CD4-positive, alpha-beta memory T cell (primary cell): ENCODE measurements around the gene TMEM25. TPM values are rescaled to one million over a fixed set of nuclear protein-coding genes. Genes with fewer than 3 reads are reported as not detected.

Experiments used
- CTCF ChIA-PET: fragments of 350-600 bp; sonication (Branson Sonifier 250); formaldehyde crosslinking; loops from one replicate; lab custom pipeline; 2021; ENCODE audit warnings: inconsistent platforms; ENCODE audit not compliant: partially characterized antibody; lab: Charles Lee
- POLR2A ChIA-PET: fragments of 350-600 bp; sonication (Branson Sonifier 250); formaldehyde crosslinking; loops from one replicate; lab custom pipeline; 2021; ENCODE audit not compliant: partially characterized antibody; lab: Charles Lee
- DNase-seq, 5 donors: peaks; one replicate each; pipeline versions ENCODE4 v3.0.0 to v3.0.0-alpha.2; 2020 to 2022; ENCODE audit warnings: mixed read lengths in 1 of 5
- H3K27ac ChIP-seq: one replicate; pipeline ENCODE4 v1.7.0; 2013; ENCODE audit warnings: low read depth, low read length
- H3K27me3 ChIP-seq: 2 replicates; pipeline ENCODE4 v1.7.0; 2013; ENCODE audit warnings: mild to moderate bottlenecking, low read length, moderate library complexity; ENCODE audit not compliant: insufficient read depth
- H3K36me3 ChIP-seq: 2 replicates; pipeline ENCODE4 v1.7.0; 2013; ENCODE audit warnings: mild to moderate bottlenecking, low read length, moderate library complexity; ENCODE audit not compliant: insufficient read depth
- H3K4me1 ChIP-seq: 2 replicates; pipeline ENCODE4 v1.7.0; 2013; ENCODE audit warnings: mild to moderate bottlenecking, low read length, moderate library complexity; ENCODE audit not compliant: insufficient read depth
- H3K4me3 ChIP-seq, 2 donors: one replicate each; pipeline ENCODE4 v1.7.0; 2013; ENCODE audit warnings: low read length in 2 of 2, mild to moderate bottlenecking in 1 of 2
- H3K9me3 ChIP-seq, 2 donors: one replicate each; pipeline ENCODE4 v1.7.0; 2013; ENCODE audit warnings: low read length in 2 of 2, control low read depth in 1 of 2; ENCODE audit not compliant: control insufficient read depth in 1 of 2
- H3K27ac Mint-ChIP-seq, 7 donors: one replicate each; pipeline ENCODE4 v1.8.0; 2020 to 2021; ENCODE audit warnings: mixed read lengths in 7 of 7, mild to moderate bottlenecking in 6 of 7, inconsistent platforms in 3 of 7, moderate library complexity in 3 of 7
- H3K27me3 Mint-ChIP-seq, 2 donors: one replicate each; pipeline ENCODE4 v1.8.0; 2020 to 2021; ENCODE audit warnings: mixed read lengths in 2 of 2
- H3K36me3 Mint-ChIP-seq, 2 donors: one replicate each; pipeline ENCODE4 v1.8.0; 2020 to 2021; ENCODE audit warnings: mixed read lengths in 2 of 2, inconsistent platforms in 1 of 2, mild to moderate bottlenecking in 1 of 2
- H3K4me1 Mint-ChIP-seq, 4 donors: one replicate each; pipeline ENCODE4 v1.8.0; 2020 to 2021; ENCODE audit warnings: mixed read lengths in 4 of 4, mild to moderate bottlenecking in 1 of 4
- H3K4me3 Mint-ChIP-seq, 8 donors: one replicate each; pipeline ENCODE4 v1.8.0; 2020 to 2021; ENCODE audit warnings: mixed read lengths in 8 of 8, mild to moderate bottlenecking in 7 of 8, moderate library complexity in 6 of 8, inconsistent platforms in 3 of 8
- H3K9me3 Mint-ChIP-seq, 8 donors: one replicate each; pipeline ENCODE4 v1.8.0; 2020 to 2021; ENCODE audit warnings: mixed read lengths in 8 of 8, mild to moderate bottlenecking in 5 of 8, inconsistent platforms in 3 of 8, moderate library complexity in 1 of 8
- intact Hi-C: fragments of 100-400 bp; cut with micrococcal nuclease; formaldehyde crosslinking; loops from one replicate; pipeline ENCODE4 v1.15.1; 2023
- polyA plus RNA-seq, 2 donors: library from polyadenylated mRNA; unstranded; fragments of 300-500 nt; fragmentation: Illumina TruSeq; gene quantifications; one replicate each; pipeline ENCODE4 v1.2.3, GENCODE V29; 2021
- total RNA-seq, 2 experiments: library from RNA; stranded (reverse); gene quantifications; one replicate each; pipeline ENCODE4 v1.2.3, GENCODE V29; 2021

TMEM25 gene
- total and polyA plus RNA-seq, 4 experiments from 2014 or later: 16.5 to 26.5 (median 19.8) TPM

GRCh38 chr11:118536726-118537125 is 5.7 kb downstream of the TMEM25 start:
- Histone ChIP-seq H3K9me3 (no peaks in the 10 kb centered on the region), H3K27me3 (no peaks in the 10 kb centered on the region), H3K27ac (no peak overlapping the region), H3K36me3 (no peaks in the 10 kb centered on the region), H3K4me1 (peaks cover 4% of the 10 kb centered on the region), H3K4me3 (no peak overlapping the region)
- Mint-ChIP-seq H3K36me3 (peaks cover 9 to 10% of the 10 kb centered on the region in 2 donors), H3K27ac (peak overlapping the region in 2 of 7 donors; percentile 60 to 65), H3K4me3 (no peak overlapping the region), H3K9me3 (no peaks in the 10 kb centered on the region), H3K4me1 (peaks cover 0 to 8% (median 5%) of the 10 kb centered on the region in 4 donors), H3K27me3 (no peaks in the 10 kb centered on the region)
- DNase-seq: no peak
- CTCF ChIA-PET: no interaction called here
- POLR2A ChIA-PET: no interaction called here
- intact Hi-C loops: no loop called here

- no peak for DNase-seq
- POLR2A ChIA-PET: no interaction called here
- Mint-ChIP-seq H3K27ac (no peak overlapping the region), H3K4me1 (peaks cover 0 to under 1% (median 0%) of the 10 kb centered on the region in 4 donors), H3K4me3 (no peak overlapping the region), H3K9me3 (no peaks in the 10 kb centered on the region), H3K27me3 (no peaks in the 10 kb centered on the region), H3K36me3 (peaks cover 13 to 14% of the 10 kb centered on the region in 2 donors)
- CTCF ChIA-PET: no interaction called here
- intact Hi-C loops: no loop called here
- Histone ChIP-seq H3K9me3 (no peaks in the 10 kb centered on the region), H3K4me1 (no peaks in the 10 kb centered on the region), H3K27ac (no peak overlapping the region), H3K4me3 (no peak overlapping the region), H3K36me3 (no peaks in the 10 kb centered on the region), H3K27me3 (no peaks in the 10 kb centered on the region)
These were observed 6.5 kb downstream of the TMEM25 start for GRCh38 chr11:118537409-118537980.

- ChIA-PET POLR2A (no interaction called here), CTCF (no interaction called here)
- DNase-seq: no peak
- no peaks in the 10 kb centered on the region for H3K36me3 ChIP-seq
- Mint-ChIP-seq H3K9me3 (no peaks in the 10 kb centered on the region), H3K4me3 (no peak overlapping the region), H3K27ac (peak overlapping the region in 1 of 7 donors; percentile 85), H3K4me1 (no peaks in the 10 kb centered on the region), H3K27me3 (no peaks in the 10 kb centered on the region), H3K36me3 (peaks cover 25 to 31% of the 10 kb centered on the region in 2 donors)
- H3K4me1 ChIP-seq: no peaks in the 10 kb centered on the region
- H3K9me3 ChIP-seq: no peaks in the 10 kb centered on the region
- H3K27ac ChIP-seq: no peak overlapping the region
- H3K4me3 ChIP-seq: no peak overlapping the region
- intact Hi-C loops: no loop called here
- no peaks in the 10 kb centered on the region for H3K27me3 ChIP-seq
These were observed 13.1 kb downstream of the TMEM25 start for GRCh38 chr11:118544010-118544646.

- H3K36me3 Mint-ChIP-seq: peaks cover 25 to 31% of the 10 kb centered on the region in 2 donors
- no peak overlapping the region for H3K4me3 Mint-ChIP-seq
- no peaks in the 10 kb centered on the region for H3K9me3 ChIP-seq
- no peak overlapping the region for H3K27ac ChIP-seq
- no peaks in the 10 kb centered on the region for H3K36me3 ChIP-seq
- ChIA-PET POLR2A (no interaction called here), CTCF (no interaction called here)
- H3K9me3 Mint-ChIP-seq: no peaks in the 10 kb centered on the region
- peak overlapping the region in 1 of 7 donors; percentile 39 for H3K27ac Mint-ChIP-seq
- H3K4me1 ChIP-seq: no peaks in the 10 kb centered on the region
- H3K4me1 Mint-ChIP-seq: no peaks in the 10 kb centered on the region
- intact Hi-C loops: no loop called here
- H3K27me3 ChIP-seq: no peaks in the 10 kb centered on the region
- H3K4me3 ChIP-seq: no peak overlapping the region
- H3K27me3 Mint-ChIP-seq: no peaks in the 10 kb centered on the region
- no peak for DNase-seq
These were observed 13.6 kb downstream of the TMEM25 start for GRCh38 chr11:118544647-118545010.

GRCh38 chr11:118545533-118545932 is 14.5 kb downstream of the TMEM25 start:
- H3K27me3 ChIP-seq: no peaks in the 10 kb centered on the region
- H3K4me3 Mint-ChIP-seq: no peak overlapping the region
- ChIA-PET POLR2A (no interaction called here), CTCF (no interaction called here)
- no peaks in the 10 kb centered on the region for H3K4me1 ChIP-seq
- no peak overlapping the region for H3K4me3 ChIP-seq
- H3K27ac ChIP-seq: no peak overlapping the region
- H3K9me3 Mint-ChIP-seq: no peaks in the 10 kb centered on the region
- no peaks in the 10 kb centered on the region for H3K27me3 Mint-ChIP-seq
- H3K9me3 ChIP-seq: no peaks in the 10 kb centered on the region
- H3K36me3 Mint-ChIP-seq: peaks cover 20 to 30% of the 10 kb centered on the region in 2 donors
- H3K4me1 Mint-ChIP-seq: no peaks in the 10 kb centered on the region
- DNase-seq: no peak
- H3K27ac Mint-ChIP-seq: no peak overlapping the region
- intact Hi-C loops: no loop called here
- H3K36me3 ChIP-seq: no peaks in the 10 kb centered on the region

GRCh38 chr11:118547132-118547531 is 16.1 kb downstream of the TMEM25 start:
- no peaks in the 10 kb centered on the region for H3K9me3 Mint-ChIP-seq
- peaks cover 20 to 31% of the 10 kb centered on the region in 2 donors for H3K36me3 Mint-ChIP-seq
- H3K4me1 Mint-ChIP-seq: no peaks in the 10 kb centered on the region
- no peak for DNase-seq
- Histone ChIP-seq H3K27me3 (no peaks in the 10 kb centered on the region), H3K36me3 (peaks cover 6% of the 10 kb centered on the region), H3K9me3 (no peaks in the 10 kb centered on the region), H3K4me1 (no peaks in the 10 kb centered on the region), H3K27ac (no peak overlapping the region), H3K4me3 (no peak overlapping the region)
- CTCF ChIA-PET: no interaction called here
- H3K27me3 Mint-ChIP-seq: no peaks in the 10 kb centered on the region
- H3K4me3 Mint-ChIP-seq: no peak overlapping the region
- intact Hi-C loops: no loop called here
- POLR2A ChIA-PET: interaction anchor here (0.6 kb wide), 1 partner anchor 1283 kb away, joined by 4 read pairs; no protein-coding TSS in a partner anchor
- H3K27ac Mint-ChIP-seq: peak overlapping the region in 2 of 7 donors; percentile 28 to 86

GRCh38 chr11:118552341-118552740 is 21.3 kb downstream of the TMEM25 start:
- intact Hi-C loops: no loop called here
- Histone ChIP-seq H3K27me3 (no peaks in the 10 kb centered on the region), H3K4me1 (no peaks in the 10 kb centered on the region), H3K27ac (no peak overlapping the region), H3K4me3 (no peak overlapping the region), H3K9me3 (no peaks in the 10 kb centered on the region), H3K36me3 (peaks cover 24% of the 10 kb centered on the region)
- DNase-seq: no peak
- ChIA-PET POLR2A (no interaction called here), CTCF (interaction anchor here (0.7 kb wide), 1 partner anchor 309 kb away, joined by 3 read pairs; no protein-coding TSS in a partner anchor)
- peaks cover 34 to 35% of the 10 kb centered on the region in 2 donors for H3K36me3 Mint-ChIP-seq
- no peaks in the 10 kb centered on the region for H3K27me3 Mint-ChIP-seq
- H3K4me1 Mint-ChIP-seq: no peaks in the 10 kb centered on the region
- no peak overlapping the region for H3K4me3 Mint-ChIP-seq
- H3K9me3 Mint-ChIP-seq: no peaks in the 10 kb centered on the region
- H3K27ac Mint-ChIP-seq: no peak overlapping the region
